IPS-15b (cell line): Measurements from ENCODE around the gene PRDM15.

ENCODE experiments used
- H3K27me3 ChIP-seq: one replicate; pipeline ENCODE4 v1.6.1; 2013; ENCODE audit warnings: low read length; ENCODE audit not compliant: control insufficient read depth, insufficient read depth
- H3K36me3 ChIP-seq: one replicate; pipeline ENCODE4 v1.6.1; 2013; ENCODE audit warnings: low read length; ENCODE audit not compliant: control insufficient read depth, insufficient read depth
- H3K4me1 ChIP-seq: one replicate; pipeline ENCODE4 v1.6.1; 2013; ENCODE audit warnings: mild to moderate bottlenecking, low read length; ENCODE audit not compliant: control insufficient read depth, insufficient read depth
- H3K4me3 ChIP-seq: one replicate; pipeline ENCODE4 v1.5.1; 2013; ENCODE audit warnings: low read depth, low read length
- H3K9ac ChIP-seq: one replicate; pipeline ENCODE4 v1.6.1; 2013; ENCODE audit warnings: low read depth, mild to moderate bottlenecking, low read length
- H3K9me3 ChIP-seq: one replicate; pipeline ENCODE4 v1.6.1; 2013; ENCODE audit warnings: mild to moderate bottlenecking, low read length; ENCODE audit not compliant: control insufficient read depth, insufficient read depth

PRDM15 gene

DNA sequence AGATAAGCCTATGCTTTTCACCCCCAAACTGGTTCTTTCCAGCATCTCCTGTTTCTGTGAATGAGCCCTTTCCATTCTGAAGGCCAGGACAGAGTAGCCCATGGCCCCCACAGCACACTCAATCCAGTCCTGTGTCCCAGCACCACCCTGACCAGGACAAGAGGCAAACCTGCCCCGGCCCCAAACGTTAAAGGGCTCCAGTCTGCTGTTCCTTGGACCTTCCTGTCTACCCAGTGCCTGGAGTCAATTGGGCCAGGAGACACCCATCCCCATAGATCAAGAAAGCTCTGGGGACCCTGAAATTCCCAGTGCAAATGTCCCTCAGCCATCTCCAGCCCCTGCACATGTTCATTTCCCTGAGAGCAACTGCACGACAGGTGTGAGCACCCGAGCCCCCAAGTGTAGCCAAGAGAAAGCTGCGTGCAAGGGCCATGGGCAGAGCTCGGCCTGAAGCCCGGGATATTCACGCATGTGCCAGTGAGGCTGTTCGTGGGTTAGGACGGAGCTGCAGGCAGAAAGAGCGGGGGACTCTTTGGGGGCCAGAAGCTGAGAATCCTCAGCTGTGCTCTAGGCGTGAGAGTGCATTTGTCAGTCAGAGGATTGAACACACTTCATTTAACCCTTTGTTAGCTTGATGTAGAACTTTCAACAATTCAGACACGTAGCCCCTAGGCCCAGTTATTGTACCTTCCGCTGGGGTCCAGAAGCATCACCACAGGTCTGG lies 108.1 kb downstream of the PRDM15 start:
- Histone ChIP-seq H3K9me3 (no peaks in the 10 kb centered on the region), H3K9ac (no peak overlapping the region), H3K4me3 (no peak overlapping the region), H3K36me3 (no peaks in the 10 kb centered on the region), H3K27me3 (peaks cover 61% of the 10 kb centered on the region), H3K4me1 (peaks cover 9% of the 10 kb centered on the region)

DNA sequence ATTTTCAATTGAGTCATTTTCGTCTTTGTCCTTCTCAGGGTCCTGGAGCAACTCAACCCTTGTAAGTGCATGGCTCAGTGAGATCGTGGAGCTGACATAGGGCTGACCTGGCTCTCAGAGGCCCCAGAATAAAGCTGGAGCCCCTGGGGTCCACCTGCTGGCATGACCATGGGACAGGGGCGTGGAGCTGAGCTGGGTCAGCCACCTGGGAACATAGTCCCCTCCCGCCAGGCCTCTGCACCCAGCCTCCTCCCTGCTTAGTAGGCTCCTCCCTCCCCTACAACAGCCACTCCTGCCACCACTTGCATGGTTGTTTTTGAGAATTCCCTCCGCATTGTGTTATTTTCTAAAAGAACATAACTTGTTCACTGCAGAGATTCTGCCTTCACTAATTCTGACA lies 109.2 kb downstream of the PRDM15 start:
- H3K36me3 ChIP-seq: no peaks in the 10 kb centered on the region
- H3K9me3 ChIP-seq: no peaks in the 10 kb centered on the region
- no peak overlapping the region for H3K4me3 ChIP-seq
- peaks cover 17% of the 10 kb centered on the region for H3K4me1 ChIP-seq
- H3K27me3 ChIP-seq: peaks cover 70% of the 10 kb centered on the region
- no peak overlapping the region for H3K9ac ChIP-seq

DNA sequence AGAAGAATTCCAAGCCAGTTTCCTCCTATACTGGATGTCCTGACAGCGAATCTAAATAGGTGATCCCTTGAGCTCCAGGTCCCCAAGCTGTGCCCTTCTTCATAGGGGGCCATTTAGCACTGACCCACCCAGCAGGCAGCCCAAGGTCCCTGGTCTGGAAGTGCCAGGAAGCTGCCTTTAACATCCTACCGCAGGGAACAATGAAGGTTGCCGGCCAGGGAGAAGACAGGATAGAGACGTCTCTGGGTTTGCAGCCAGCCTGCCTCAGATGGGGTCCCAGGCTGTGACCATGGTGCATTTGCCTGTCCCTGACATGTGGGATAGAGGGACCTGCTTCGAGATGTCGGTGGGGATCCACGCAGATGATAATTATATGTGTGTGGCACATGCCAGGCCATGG lies 109.6 kb downstream of the PRDM15 start:
- H3K9ac ChIP-seq: no peak overlapping the region
- peaks cover 21% of the 10 kb centered on the region for H3K4me1 ChIP-seq
- no peaks in the 10 kb centered on the region for H3K36me3 ChIP-seq
- H3K27me3 ChIP-seq: peaks cover 75% of the 10 kb centered on the region
- no peaks in the 10 kb centered on the region for H3K9me3 ChIP-seq
- peak overlapping the region; percentile 28 for H3K4me3 ChIP-seq

DNA sequence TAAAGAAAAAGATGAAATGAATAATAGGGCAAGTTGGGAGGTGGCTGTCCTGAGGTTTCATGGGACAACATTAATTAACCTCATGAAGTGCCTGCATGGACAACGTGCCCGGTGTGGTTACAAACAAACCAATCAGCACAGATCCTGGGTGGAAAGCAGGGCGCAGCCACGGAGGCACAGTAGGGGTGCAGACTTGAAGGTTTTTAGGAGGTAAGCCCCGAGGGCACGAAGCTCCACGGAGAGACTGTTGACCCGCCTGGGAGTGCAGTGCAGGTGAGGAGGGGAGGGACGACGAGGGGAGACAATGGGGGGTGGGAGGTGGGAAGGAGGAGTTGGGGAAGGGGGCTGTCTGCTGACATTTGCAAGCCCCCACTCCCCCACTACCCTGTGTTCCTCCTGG lies 110.0 kb downstream of the PRDM15 start:
- peaks cover 22% of the 10 kb centered on the region for H3K4me1 ChIP-seq
- H3K36me3 ChIP-seq: no peaks in the 10 kb centered on the region
- no peak overlapping the region for H3K9ac ChIP-seq
- no peaks in the 10 kb centered on the region for H3K9me3 ChIP-seq
- H3K4me3 ChIP-seq: peak overlapping the region; percentile 39
- peaks cover 79% of the 10 kb centered on the region for H3K27me3 ChIP-seq

DNA sequence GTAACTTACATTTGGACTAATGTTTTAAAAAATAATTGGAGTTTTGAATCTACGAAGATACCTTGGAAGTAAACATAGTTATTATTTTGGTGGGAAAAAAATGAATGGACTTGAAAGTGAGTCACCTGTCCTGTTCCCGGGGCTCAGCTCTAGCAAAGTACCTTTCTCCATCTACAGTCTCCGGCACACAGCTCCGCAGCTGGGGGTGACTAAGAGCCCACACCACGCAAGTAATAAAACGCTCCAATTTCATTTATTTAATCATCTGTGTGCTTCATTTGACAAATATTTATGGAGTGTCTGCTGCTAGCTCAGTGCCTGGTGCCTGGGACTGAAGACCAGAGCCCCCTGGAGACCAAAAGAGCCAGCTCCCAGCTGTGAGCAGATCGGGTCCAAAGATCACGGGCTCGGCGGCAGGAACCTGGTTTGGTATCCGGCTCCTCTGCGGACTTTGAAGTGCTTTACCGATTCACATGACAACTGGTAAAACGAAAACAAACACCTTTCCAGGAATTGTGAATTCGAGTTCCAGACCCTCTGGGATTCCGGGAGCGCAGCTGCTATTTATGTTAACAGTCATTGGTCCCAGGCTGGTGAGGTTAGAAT lies 110.6 kb downstream of the PRDM15 start:
- Histone ChIP-seq H3K4me1 (peaks cover 22% of the 10 kb centered on the region), H3K9me3 (no peaks in the 10 kb centered on the region), H3K27me3 (peaks cover 84% of the 10 kb centered on the region), H3K4me3 (peak overlapping the region; percentile 39), H3K36me3 (no peaks in the 10 kb centered on the region), H3K9ac (no peak overlapping the region)

DNA sequence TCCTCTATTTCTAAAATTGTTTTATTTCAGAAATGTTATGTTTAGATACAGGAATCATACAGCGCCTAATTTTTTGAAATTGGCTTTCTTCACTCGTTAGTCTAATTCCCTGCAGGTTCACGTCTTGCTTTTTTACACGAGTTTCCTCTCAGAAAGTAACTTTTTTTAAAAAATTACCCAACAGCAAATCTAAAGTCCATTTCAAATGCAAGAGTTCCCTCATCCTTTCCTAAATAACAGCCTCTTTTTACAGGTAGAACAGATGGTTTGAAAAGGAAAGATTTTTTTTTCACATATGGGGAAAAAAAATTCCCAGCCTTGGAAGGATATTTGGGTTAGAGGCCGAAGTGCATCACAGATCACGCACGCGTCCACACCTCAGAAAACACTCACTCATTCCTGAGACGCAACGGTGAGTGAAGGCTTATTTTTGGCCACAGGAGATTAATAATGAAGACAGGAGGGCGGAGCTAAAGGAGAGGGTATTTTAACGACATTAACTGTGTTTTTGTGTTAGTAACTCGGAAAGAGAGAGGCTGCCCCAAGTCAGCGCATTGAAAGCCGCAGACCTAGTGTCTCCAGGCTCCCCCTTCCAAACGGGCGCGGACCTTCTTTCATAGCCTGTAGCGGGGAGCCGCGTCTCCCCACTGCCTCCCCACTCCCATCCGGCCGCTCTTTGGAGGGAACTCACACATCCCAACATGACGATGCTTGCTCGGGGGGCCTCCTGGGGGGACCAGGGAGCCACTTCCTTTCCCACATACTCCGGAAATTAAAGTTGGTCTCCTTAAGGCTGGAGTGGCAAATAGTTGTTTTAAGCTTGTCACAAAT lies 111.3 kb downstream of the PRDM15 start:
- Histone ChIP-seq H3K36me3 (no peaks in the 10 kb centered on the region), H3K4me3 (peak overlapping the region; percentile 39), H3K9ac (no peak overlapping the region), H3K4me1 (peaks cover 28% of the 10 kb centered on the region), H3K27me3 (peaks cover 88% of the 10 kb centered on the region), H3K9me3 (no peaks in the 10 kb centered on the region)

DNA sequence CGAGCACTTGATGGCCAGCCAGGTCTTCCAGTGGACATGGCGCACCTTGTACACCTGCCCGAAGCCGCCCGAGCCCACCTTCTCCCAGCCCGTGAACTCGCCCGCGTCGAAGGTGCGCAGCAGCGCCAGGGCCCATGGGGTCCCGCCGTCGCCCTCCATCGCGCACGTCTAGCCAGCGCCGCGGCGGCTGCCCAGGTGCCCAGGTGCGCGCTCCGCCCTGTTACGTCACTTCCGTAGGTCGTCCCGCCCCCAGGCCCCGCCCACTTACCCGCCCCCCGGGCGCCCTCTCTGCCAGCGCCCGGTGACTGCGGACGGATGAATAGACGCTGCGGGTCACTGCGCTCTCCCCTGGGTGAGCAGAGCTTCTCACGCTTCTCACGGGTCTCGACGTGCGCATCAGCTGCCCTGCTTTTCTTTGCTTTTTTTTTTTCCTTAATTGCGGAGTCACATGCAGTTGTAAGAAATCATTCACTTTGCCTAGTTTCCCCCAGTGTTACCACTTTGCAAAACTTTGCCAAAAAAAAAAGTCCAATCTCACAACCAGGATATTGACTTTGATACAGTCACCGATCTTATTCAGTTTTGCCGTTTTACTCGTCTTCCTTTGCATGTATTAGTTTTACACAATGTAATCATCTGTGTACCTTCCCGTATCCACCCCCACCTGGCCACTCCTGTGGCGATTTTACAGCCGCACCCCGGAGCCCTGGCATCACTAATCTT lies 112.1 kb downstream of the PRDM15 start, which contains the start of gene RIPK4:
Gene RIPK4 (minus strand): TSS at position 170 of the 723 bp plus-strand sequence. CDS start 11 bp downstream, at position 159.
- peaks cover 28% of the 10 kb centered on the region for H3K4me1 ChIP-seq
- H3K36me3 ChIP-seq: no peaks in the 10 kb centered on the region
- H3K9me3 ChIP-seq: no peaks in the 10 kb centered on the region
- peaks cover 87% of the 10 kb centered on the region for H3K27me3 ChIP-seq
- H3K4me3 ChIP-seq: peak within 1 kb of the TSS; percentile 58
- H3K9ac ChIP-seq: peak within 1 kb of the TSS; percentile 54

DNA sequence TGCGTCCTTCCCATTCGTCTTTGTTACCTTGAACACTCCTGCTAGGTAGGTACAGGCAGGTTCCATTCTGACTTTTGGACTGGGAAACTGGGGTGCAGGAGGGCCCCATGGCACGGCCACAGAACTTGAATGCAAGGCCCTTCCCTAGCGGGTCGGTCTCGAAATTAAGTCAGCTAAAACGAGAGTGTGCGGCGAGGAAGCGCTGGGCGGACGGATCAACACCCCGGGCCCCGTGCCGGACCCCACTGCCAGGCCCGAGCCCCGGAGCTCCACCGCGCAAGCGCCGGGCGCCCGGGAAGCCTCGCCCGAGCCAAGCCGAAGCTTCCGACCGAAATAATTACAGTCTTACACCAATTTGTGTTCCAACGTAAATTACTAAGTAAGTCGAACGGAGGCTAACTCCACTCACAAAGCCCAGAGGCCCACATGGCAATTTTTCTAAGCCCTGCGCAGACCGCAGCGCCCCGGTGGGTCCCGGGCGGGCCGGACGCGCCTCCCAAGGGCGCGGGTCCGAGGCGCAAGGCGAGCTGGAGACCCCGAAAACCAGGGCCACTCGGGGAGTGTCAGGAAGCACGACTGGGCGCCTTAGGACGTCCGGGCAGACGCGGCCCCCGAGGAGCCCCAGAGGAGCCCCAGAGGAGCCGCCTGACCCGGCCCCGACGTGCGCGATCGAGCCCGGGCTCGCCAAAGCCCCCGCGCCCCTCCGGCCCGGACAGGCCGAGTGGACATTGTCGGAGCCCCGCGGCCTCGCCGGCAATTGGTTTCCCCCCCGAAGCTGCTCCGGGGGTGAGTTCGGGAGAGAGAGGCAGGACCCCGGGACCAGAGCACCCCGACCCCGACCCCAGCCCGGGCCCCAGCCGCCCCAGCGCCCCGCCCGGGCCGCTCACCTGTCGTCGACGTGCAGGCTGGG lies 112.9 kb downstream of the PRDM15 start:
- peaks cover 84% of the 10 kb centered on the region for H3K27me3 ChIP-seq

DNA sequence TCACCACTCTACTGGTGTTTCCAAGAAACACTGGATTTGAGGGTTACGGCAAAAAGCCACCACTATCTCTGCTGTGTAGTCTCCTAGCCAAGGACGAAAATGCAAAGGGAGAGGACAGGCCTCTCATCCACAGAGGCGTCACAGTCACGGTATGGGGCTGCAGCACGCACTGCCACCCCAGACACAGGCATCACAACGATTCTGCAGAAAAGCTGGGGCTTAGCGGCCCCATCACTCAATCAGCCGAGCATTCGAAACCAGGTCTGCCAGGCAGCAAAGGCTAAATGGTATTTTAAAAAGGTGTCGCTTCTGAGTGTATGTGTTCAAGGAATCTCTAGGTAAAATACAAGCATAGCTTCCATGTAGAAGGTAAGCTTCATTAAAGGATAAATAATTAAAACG lies 113.7 kb downstream of the PRDM15 start:
- Histone ChIP-seq H3K9ac (no peak overlapping the region), H3K36me3 (no peaks in the 10 kb centered on the region), H3K4me1 (peaks cover 33% of the 10 kb centered on the region), H3K27me3 (peaks cover 83% of the 10 kb centered on the region), H3K4me3 (peak overlapping the region; percentile 58), H3K9me3 (no peaks in the 10 kb centered on the region)

More for the DNA sequence above, 112.9 kb downstream of the PRDM15 start:
- Histone ChIP-seq H3K9me3 (no peaks in the 10 kb centered on the region), H3K4me1 (peaks cover 31% of the 10 kb centered on the region), H3K36me3 (no peaks in the 10 kb centered on the region), H3K9ac (peak overlapping the region; percentile 54), H3K4me3 (peak overlapping the region; percentile 58)

DNA sequence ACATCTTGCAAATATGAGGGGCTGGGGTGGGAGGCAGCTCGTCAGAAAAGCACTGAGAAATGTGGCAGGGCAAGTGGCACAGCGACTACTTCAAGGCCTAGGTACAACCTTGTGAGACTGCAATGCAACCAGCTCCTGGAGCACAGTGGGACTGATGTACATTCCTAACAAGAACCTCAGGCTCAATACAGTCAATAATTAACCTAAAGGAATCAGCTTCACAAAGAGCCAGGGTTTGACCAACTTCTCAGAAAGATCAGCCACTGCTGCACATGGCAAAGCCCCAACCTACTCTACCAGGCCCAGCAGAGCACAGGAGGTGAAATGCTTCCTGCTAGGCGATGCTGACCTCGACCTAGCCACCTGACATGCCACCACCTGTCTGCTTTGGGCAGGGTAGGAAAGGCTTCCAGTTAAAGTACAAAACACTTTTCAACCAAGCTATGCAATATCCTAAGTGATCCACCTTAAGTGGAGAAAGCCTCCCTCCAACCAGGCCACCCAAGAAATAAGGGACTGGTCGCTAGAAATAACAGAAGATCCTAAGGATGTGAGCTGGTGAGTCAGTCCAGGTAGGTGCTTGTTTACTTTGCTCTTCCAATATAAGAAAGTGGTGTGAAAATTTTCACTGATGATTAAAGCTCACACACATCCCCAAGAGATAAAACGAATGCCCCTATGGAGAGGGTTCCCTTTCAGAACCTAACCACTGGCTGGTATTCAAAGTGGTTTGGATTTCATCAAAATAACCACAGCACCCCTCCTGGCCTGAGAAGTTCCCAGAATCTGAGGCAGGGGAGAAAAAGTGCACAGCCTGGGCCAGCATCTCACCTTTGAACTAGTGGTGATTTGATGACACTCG lies 114.4 kb downstream of the PRDM15 start:
- Histone ChIP-seq H3K4me1 (peaks cover 35% of the 10 kb centered on the region), H3K4me3 (peak overlapping the region; percentile 58), H3K9me3 (no peaks in the 10 kb centered on the region), H3K27me3 (peaks cover 83% of the 10 kb centered on the region), H3K9ac (no peak overlapping the region), H3K36me3 (no peaks in the 10 kb centered on the region)
